Measurements from ENCODE around the gene RPTOR.
A peak's percentile ranks its signal among the peaks of the same experiment; 100 is the strongest.

RPTOR gene

DNA sequence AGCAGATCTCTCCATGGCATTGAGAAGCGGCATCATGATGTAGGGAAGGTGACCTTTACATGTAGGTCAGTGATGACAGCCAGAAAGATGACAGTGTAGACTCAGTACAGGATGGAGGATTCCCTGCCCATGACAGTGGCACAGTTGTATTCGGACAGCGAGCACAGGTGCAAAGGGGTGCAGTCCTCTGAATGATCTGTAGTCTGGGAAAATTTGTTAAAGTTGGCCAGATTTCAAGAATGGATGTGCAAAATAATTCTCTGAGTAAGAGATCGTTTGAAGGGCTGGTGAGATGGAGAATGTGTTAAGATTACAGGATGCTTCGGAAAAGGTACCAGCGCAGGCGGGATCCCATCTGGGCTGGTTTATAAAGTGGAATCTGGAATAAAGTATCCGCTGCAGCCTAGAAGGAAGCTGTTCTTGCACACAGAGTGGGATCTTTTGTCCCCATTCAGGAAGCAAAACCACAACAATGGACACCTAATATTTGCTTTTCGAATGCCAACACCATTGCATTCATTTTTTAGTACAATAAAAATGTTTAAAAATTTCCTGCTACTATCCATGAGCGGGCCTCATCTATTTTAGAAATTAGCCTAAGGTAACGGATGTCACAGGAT, 101.2 kb downstream of the RPTOR start:
- no peak for DNase-seq (ENCODE audit: low spot score)

GRCh38 chr17:80646328-80646727, 101.7 kb downstream of the RPTOR start:
- no peak for DNase-seq (ENCODE audit: low spot score)

DNA sequence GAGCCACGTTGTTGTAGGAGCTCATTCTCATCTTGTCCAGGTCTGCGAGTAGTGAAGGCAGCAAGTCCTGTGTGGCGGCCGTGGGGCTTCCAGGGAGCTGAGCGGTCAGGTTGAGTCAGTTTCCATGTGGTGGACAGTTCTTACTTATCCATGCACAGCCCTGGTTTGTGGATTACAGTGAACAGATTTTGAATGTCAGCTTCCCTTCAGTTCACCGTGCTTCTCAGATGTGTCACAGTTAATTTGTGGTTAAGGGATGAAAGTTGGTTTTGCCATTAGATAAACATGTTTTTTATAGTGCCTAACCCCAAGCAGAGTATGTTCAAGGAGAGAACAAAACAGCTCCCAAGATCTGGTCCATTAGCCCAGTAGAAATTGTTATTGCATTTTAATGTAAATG, 103.1 kb downstream of the RPTOR start:
- peak; percentile 83 for DNase-seq (ENCODE audit: low spot score)

- DNase-seq (ENCODE audit: low spot score), result no peak
These were observed 104.6 kb downstream of the RPTOR start for GRCh38 chr17:80649200-80649644.

DNA sequence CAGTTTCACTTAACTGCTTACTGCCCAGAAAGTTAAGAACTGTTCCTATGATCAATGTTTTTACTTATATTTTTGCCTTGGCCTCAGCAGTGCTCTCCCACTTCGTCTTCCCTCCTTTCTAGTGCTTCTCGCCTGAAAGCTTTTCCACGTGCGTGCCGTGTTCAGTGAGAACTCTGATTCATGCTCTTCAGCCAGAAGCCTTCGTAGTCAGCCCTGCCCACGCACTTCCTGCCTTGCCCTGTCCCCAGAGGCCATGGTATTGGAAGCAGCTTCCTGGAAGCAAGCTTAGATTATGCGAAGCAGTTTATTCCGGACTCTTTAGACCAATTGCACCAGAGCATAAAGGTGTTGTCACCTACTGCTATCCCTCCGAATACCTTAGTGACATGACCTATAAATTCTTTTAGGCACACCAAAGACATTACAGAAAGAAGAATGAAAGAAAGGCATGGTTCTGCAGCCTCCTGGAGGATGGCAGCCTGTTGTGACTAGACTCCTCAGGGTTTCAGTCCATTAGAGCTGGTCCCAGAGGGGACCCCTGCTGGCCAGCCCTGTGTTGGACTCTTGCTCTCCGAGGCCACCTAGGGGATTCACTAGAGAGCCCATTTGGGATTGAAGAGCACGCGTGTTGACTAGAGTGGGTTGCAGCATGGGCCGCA, 105.2 kb downstream of the RPTOR start:
- DNase-seq (ENCODE audit: low spot score), result peak; percentile 87

- DNase-seq (ENCODE audit: low spot score), result no peak
These were observed 105.7 kb downstream of the RPTOR start for GRCh38 chr17:80650331-80650672.

GRCh38 chr17:80650751-80651518, 106.3 kb downstream of the RPTOR start:
- DNase-seq (ENCODE audit: low spot score), result no peak

DNA sequence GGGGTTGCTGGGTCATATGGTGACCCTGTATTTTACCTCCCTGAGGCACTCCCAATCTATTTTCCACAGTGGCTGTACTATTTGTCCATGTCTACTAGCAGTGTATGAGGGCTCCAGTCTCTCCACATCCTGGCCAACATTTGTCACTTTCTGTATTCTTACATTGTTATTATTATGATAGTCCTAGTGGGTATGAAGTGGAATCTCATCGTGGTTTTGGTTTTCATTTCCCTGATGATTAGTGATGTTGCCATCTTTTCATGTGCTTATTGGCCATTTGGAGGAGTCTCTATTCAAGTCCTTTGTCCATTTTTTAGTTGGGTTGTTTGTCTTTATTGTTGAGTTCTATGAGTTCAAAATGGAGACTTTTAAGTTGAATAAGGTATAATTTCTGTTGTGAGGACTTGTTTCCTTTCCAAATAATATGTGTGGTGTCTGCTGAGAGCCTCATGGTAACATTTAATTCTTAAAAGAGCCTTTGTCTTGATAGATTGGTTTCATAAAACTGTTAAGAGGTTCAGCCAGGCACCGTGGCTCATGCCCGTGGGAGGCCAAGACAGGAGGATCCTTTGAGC, 108.2 kb downstream of the RPTOR start:
- DNase-seq (ENCODE audit: low spot score), result no peak

GRCh38 chr17:80653856-80654255, 109.2 kb downstream of the RPTOR start:
- DNase-seq (ENCODE audit: low spot score), result no peak

DNA sequence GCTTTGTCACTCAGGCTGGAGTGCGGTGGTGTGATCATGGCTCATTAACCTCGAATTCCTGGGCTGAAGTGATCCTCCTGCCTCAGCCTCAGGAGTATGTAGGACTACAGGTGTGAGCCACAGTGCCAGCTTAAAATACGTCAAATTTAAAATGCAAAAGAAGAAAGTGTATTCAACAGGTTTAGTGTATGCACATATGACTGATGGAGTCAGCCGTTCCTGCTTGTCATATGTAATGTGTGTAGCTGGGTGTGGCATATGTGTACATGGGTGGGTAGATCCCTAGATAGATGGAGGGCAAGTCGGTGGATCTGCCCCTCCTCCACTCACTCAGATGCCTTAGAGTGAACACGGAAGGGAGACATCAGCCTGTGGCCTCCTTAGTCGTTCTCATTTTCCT, 111.0 kb downstream of the RPTOR start:
- no peak for DNase-seq (ENCODE audit: low spot score)

- DNase-seq (ENCODE audit: low spot score), result no peak
These were observed 112.0 kb downstream of the RPTOR start for GRCh38 chr17:80656590-80656989.

GRCh38 chr17:80657561-80657960, 112.9 kb downstream of the RPTOR start:
- DNase-seq (ENCODE audit: low spot score), result no peak

DNA sequence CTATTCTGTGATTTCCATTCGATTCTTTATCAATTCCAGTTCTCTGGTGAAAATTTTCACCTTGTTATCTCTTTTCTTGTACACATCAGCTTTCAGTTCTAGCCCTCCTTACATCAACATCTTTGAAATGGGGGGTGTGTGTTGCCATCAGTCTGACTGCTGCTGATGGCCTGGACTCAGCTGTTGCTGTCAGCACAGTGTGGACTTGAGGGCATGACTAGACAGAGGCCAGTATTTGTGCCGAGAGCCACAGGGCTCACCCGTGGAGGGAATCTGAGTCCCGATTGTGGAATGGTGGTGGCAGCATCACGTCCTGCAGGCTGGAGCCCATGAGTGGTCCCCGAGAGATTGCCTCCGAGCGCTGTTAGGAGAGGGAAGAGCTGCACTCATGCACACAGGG, 114.2 kb downstream of the RPTOR start:
- DNase-seq (ENCODE audit: low spot score), result no peak

GRCh38 chr17:80659651-80660050, 115.0 kb downstream of the RPTOR start:
- DNase-seq (ENCODE audit: low spot score), result no peak

- no peak for DNase-seq (ENCODE audit: low spot score)
These were observed 116.0 kb downstream of the RPTOR start for GRCh38 chr17:80660527-80661198.

DNA sequence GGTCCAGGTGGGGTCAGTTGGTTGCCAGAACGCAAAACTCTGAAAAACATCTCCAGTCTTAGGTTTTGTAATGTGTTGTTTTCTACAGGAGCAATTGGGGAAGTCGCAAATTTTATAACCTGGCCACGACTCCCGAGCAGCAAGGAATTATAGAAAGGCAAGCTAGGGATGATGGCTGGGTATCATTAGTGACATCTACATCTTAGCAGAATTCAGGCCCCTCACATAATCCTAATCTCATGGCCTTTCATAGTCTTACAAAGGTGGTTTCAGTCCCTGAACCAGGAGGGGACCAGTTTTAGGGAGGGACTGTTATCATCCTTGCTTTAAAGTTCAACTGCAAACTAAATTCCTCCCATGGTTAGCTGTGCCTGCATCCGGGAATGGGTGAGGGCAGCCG, 117.9 kb downstream of the RPTOR start:
- no peak for DNase-seq (ENCODE audit: low spot score)

GRCh38 chr17:80663781-80664206, 119.2 kb downstream of the RPTOR start:
- peak; percentile 55 for DNase-seq (ENCODE audit: low spot score)

DNA sequence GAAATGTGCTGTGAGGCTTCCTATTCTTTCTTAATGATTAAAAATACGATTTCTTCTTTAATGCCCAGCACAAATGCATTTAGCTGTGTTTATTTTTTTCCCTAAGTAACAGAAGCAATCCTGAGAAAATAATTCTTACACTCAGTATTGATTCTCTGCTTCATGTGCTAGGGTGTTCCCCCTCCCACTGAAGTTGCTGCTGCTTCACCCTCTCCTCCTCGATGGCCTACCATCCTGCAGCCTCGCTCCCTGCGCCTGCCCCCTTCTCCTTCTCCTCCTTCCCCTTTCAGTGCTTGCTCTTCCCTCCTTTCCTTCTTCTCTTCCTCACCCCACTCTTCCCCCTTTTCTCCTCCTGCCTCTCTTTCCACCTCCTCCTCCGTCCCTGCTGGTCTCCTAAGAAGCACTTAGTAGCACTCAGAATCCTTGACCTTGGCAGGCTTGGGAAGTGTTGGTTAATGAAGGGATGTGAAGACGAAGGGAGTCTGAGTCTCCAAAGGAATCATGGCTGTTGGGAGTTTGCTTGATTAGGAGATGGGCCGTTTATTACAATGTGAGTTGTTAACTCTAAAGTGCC, 119.7 kb downstream of the RPTOR start:
- DNase-seq (ENCODE audit: low spot score), result no peak

DNA sequence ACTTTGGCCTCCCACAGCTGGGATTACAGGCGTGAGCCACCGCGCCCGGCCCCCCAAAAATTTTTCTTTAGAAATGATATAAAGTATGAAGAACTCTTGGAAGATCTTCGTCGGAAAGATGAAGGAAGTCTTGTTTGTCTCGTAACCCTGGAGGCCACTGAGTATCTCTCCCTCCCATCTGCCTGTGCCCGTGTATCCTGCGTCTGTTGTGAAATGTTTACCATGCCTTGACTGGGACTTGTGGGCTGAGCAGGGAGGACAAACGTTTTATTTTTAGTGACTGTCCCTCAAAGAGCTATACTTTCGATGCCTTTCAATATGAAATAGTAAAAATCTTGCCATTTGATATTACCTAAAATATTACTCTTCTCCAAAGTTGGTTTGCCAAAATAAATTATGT, 121.2 kb downstream of the RPTOR start:
- no peak for DNase-seq (ENCODE audit: low spot score)

DNA sequence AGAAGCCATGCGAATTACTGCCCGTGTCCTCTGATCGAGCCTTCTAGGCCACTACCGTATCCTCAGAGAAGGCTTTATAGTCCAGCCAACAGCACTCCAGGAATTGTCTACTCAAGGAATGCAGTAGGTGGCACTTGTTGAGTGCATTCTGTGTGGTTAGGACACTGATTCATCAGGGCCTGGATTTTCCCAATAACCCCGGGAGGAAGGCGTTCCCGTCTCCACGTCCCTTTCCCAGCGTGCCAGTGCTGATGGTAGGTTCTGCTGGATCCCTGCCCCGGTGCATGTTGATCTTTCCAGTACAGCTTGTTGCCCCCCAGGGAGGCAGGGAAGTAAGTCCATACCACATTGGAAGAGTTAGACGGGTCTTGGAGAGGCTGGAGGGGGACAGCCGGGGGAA, 122.2 kb downstream of the RPTOR start:
- DNase-seq (ENCODE audit: low spot score), result no peak

DNA sequence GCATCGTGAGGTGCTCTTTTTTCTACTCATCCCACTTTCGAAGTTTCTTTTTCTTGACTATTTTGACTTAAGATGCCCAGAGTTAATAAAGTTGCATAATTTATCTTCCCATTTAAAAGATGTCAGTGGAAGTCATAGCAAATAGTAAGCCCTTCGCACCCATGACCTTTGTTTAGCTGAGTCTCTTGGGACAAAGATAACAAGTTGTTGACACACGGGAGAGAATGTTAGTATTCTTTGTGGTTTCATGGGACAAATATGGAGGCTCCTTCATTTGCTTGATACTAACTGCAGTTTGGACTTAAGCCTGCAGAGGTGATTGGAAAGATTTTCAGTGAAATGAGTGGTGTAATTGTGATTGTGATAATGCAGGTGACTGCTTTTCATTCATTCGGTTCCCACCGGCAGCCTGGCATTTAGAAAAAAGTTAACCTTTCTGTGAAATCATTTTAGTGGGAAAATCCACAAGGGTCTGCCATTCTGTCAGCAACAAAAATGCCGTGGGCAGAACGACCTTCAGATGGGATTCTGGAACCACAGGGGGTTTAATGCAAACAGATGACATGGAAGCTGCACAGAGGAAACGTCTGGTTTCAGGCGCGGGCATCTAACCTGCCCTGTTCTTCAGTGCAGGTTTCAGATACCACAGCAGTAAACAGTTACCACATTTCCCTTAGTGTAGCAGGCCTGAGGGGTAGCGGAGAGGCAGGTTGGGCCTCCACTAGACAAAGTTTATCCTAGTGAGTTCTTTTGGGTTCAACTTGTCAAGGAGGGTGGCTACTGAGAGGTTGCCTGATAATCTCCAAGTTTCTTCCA, 123.0 kb downstream of the RPTOR start:
- DNase-seq (ENCODE audit: low spot score), result no peak

Data from hepatic stellate cell (primary cell).